ENCODE results near the gene PRR14.

The PRR14 gene

DNA sequence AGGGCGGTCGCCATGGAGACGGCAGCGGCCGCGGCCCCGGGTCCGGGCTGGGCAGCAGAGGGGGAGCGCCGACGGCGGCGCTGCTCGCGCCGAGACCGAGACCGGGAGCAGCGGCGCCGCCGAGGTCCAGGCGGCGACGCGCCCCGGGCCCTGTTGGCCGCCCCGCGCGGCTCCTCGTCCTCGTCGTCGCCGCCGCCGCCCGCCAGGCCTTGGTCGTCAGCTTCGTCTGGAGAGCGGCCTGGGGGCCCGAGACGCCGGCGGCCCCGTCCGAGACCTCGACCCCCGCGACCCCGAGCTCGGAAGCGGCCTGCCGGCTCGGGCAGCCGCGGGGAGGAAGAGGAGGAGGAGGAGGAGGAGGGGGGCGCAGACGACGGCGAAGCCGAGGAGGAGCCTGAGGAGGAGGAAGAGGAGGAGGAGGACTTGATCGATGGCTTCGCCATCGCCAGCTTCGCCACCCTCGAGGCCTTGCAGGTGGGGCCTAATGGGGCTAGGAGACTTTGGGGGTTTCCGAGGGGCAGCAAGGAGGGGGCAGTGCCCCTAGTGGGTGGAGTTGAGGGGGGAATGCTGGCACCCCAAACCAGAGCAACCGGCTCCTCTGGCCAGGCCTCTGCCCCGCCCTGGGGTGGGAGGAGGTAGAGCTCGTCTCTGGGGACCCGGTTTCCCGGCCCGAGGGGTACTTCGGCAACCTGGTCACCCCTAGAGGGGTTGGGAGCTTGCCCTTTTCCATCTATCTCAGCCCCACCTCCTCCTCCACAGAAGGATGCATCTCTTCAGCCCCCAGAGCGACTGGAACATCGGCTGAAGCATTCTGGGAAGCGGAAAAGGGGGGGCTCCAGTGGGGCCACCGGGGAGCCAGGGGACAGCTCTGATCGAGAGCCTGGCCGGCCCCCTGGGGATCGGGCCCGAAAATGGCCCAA, 9.0 kb downstream of the PRR14 start:
- DNase-seq (ENCODE audit: low read depth in 2 of 2), result no peak

DNA sequence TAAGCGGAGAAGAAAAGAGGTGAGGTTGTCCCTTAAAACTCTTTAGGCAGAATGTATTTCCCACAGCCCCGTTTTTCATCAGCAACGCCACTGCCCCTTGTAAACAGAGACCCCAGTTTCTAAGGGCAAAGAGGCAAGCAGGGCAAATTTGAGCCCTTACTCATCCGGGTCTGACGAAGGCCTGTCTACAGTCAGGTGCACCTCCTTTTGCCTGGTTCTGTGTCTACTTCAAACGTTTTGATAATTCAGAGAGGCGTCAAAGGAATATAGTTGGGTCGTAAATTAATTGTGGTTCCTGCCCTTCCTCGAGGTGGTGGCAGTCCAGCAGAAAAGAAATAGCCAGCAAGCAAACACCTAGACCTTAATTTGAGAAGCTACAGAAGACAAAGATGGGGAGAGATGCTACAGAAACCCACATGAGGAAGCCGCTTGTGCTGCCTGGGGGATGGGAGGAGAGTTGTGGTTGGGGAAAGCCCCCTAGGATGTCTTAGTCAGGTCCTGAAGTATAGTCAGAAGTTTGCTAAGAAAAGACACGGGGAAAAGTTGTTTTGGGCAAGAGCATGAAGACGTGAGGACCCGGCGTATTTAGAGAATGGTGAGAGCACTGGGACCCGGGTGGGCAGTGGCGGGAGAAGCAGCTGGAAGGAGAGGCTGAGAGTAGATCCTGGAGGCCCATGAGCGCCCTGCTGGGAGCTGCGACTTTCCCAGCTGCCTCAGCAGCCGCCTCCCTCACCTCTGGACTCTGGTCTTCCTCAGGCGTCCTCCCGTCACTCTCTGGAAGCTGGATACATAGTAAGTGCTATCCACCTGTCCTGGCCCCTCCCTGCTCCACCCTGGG, 9.9 kb downstream of the PRR14 start:
- DNase-seq (ENCODE audit: low read depth in 2 of 2), result no peak

DNA sequence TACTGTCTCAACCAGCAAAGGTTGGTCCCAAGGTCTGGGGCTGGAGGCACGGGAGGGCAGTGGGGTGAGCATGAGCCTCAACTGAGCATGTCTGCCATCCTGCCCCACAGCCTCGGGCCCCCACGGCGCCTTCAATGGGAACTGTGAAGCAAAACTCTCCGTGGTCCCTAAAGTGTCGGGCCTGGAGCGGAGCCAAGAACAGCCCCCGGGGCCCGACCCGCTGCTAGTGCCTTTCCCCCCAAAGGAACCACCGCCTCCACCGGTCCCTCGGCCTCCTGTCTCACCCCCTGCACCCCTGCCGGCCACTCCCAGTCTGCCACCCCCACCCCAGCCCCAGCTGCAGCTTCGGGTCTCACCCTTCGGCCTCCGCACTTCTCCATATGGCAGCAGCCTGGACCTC, 11.7 kb downstream of the PRR14 start:
- DNase-seq (ENCODE audit: low read depth in 2 of 2), result no peak

DNA sequence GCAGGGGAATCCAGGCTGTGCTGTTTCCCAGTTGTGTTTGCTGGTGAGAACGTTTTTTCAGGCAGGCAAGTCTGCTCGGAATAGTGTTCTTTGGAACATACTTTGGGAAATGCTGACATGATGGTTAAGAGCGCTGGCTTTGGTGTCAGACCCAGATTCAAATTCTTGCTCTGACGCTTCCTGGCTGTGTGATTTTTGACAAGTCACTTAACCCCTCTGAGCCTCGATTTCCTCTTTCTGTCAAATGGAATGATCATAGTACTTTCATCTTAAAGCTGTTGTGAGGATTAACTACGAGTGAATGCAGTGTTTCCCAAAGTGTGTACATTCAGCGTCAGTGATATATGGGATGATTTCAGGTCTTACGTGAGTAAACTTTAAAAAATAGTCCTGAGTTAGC, 12.3 kb downstream of the PRR14 start:
- DNase-seq (ENCODE audit: low read depth in 2 of 2), result no peak

DNA sequence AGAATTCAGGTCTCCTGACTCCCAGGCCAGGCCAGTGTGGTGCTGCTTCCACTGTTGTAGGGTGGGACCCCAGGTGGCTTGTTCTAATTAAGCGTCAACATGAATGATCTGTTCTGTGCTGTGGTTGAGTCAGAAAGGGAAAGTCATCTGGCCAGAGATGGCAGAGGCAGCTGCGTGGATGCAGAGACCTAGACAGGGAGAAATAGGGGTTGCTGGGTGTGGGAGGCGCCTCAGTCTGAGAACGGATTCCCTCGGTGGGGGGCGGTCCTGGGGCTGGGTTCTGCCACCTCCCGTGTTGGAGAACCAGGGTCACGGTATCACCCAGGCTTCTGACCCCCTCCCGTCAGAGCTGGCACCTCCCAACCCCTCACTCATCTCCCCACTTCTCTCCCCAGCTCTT, 13.1 kb downstream of the PRR14 start:
- DNase-seq (ENCODE audit: low read depth in 2 of 2), result no peak

DNA sequence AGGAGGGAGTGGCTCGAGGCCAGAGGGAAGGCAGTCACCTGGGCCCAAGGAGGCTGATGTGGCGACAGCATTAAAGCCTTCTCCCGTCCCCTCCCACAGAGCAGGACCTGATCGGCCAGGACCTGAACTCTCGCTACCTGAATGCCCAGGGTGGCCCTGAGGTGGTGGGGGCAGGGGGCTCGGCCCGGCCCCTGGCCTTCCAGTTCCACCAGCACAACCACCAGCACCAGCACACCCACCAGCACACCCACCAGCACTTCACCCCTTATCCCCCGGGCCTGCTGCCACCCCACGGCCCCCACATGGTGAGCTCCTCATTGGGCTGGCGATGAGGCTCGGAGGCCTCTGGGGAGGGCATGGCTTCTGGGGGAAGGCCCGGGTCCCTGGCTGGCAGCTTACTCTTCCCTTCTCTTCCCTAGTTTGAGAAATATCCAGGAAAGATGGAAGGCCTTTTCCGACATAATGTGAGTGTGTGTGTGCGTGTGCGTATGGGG, 13.9 kb downstream of the PRR14 start:
- DNase-seq (ENCODE audit: low read depth in 2 of 2), result no peak

DNA sequence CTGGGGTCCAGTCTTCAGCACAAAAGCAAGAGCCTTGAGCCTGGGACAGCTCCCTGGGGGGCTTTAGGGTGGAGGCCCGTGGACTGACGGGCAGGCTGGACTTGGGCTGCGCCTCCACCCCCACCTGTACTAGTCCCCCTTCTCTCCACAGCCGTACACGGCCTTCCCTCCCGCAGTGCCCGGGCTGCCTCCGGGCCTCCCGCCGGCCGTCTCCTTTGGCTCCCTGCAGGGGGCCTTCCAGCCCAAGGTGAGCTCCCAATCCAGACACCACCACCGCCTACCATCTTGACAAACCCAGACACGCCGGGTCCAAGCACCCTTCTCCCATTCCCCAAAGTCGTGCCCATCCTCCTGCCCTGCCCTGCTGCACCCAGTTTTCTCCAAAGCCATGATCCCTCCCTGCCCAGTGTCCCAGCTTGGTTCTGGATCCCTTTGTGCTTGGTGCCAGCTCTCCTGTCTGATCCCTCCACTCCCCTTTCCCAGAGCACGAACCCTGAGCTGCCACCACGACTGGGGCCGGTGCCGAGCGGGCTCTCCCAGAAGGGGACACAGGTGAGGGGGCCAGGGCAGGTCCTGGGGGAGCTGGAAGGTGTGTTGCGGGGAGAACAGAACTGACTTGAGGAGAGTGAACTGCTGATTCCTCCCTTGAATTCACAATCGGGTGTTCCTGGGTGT, 14.5 kb downstream of the PRR14 start:
- no peak for DNase-seq (ENCODE audit: low read depth in 2 of 2)

DNA sequence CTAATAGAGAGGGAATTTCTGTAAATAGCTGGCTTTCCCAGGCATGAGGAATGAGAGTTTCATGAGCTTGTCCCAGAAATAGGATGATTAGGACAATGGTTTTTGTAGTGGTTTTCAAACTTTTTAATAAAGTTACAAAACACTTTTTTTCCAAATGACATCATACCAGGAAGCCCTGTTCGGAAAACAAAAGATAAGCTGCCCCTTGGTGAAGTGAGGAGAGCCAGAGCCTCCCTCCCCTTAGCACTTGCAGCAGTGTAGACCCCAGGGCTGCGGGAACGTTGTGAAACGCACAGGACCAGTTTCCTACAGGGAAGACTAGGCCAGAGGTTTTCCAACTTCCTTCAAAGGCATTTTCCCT, 15.1 kb downstream of the PRR14 start:
- no peak for DNase-seq (ENCODE audit: low read depth in 2 of 2)

DNA sequence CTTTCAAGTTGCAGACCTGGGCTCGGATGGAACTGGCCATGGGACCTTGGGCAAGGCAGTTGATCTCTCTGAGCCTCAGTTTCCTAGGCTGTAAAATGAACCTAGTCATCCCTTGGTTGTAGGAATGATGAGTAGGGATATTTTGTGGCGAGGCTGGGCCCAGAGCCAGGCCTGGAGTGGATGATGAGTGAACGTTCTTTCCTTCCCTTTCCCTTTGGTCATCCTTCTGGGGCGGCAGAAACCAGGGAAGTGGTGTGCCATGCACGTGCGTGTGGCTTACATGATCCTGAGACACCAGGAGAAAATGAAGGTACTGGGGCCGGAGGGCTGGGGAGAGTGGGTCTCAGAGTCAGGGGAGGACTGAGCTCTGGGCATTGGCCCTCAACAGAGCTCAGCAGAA, 15.9 kb downstream of the PRR14 start:
- DNase-seq (ENCODE audit: low read depth in 2 of 2), result no peak

DNA sequence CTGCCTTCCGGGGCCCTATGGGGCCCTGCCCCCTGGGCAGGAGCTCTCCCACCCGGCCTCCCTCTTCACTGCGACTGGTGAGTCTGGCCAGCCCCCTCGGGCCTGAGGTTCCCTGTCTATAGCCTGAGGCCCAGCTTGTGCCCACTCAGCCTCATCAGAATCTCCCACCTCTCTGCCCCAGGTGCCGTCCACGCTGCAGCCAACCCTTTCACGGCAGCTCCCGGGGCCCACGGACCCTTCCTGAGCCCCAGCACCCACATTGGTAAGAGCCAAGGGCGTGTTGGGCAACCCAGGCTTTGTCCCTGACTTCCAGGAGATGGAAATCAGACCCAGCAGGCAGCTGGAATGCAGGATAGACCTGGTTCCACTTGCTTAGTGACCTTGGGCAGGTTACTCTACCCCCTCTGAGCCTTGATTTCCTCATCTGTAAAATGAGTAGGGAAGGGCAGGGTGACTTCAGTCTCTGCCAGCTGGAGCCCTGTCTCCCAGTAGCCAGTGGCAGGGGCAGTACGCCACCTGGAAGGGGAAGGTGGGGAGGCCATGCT, 16.7 kb downstream of the PRR14 start:
- DNase-seq (ENCODE audit: low read depth in 2 of 2), result no peak

DNA sequence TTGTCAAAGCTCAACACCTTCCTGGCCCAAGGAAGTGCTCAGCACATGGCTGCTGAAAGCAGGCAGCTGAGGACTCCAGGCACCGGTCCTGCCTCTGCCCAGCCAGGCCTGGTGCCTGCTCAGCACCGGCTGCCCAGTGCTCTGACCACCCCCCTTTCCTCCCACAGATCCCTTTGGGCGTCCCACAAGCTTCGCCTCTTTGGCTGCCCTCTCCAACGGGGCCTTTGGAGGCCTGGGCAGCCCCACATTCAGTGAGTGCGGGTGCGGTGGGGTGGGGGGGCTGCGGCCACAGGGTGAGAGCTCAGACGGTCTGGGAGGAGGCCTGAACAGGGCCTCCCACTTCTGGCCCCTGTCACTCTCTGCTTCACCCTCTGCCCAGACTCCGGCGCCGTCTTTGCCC, 17.6 kb downstream of the PRR14 start:
- no peak for DNase-seq (ENCODE audit: low read depth in 2 of 2)

DNA sequence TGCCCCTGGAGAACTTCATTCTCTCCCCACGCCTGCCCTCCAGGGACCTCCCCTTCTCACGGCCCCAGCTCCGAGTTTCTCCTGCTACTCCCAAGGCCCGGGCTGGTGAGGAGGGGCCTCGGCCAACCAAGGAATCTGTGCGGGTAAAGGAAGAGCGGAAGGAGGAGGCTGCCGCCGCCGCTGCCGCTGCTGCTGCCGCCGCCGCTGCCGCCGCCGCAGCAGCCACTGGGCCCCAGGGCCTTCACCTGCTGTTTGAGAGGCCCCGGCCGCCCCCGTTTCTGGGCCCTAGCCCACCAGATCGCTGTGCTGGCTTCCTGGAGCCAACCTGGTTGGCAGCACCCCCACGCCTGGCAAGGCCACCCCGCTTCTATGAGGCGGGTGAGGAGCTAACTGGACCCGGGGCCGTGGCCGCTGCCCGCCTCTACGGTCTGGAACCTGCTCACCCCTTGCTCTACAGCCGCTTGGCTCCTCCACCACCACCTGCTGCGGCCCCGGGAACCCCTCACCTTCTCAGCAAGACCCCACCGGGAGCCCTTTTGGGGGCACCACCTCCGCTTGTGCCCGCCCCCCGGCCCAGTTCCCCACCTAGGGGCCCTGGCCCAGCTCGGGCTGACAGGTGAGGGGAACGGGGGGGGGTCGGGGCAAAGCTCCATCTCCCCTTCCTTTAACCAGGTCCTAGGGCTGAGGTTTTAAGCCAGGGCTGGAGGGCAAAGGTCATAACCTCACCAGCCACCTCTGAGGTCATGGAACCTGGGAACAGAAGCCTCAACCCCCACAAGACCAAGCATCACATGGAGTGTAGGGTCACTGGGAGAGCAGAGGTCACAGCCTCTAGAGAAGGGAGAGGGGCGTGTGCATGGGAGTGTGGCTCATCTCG, 18.5 kb downstream of the PRR14 start:
- DNase-seq (ENCODE audit: low read depth in 2 of 2), result no peak

DNA sequence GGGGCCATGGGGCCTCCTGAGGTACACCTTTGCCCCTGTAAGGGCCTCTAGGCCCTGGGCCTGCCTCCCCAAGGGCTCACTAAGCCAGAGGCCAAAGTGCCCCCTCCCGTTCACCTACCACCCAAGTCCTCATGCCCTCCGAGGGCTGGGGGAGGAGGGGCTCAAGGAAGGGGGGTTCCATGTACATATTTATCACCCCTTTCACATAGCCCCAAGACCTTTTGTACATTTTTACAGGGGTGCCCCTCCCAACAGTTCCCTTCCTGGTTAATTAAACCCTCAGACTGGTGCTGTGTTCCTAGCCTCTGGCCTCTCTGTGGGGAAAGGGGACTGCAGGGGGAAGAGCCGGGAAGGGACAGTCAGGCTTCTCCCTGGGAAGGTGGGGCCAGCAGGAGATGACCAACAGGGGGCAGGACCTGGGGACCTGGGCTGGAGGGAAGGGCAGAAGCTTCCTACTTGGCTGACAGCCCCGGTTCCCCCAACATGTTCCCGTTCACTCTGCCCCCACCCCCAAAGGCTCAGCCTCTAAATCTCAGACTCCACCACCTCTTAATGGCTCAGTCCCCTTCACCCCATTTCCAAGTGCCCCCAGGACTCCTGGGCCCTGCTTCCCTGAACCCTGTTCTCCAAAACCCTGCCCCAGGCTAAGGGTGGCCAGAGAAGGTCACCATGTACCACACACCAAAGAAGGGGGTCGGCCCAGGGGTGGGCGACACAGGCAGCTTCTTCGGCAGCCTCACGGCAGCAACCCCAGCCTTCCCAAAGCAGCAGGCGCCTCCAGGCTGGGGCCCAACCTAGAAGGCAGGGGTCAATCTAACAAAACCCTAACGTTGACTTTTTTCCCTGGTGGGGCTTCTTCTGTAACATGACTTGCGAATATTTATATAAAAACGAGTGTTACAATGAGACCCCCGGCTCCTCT, 19.4 kb downstream of the PRR14 start:
- no peak for DNase-seq (ENCODE audit: low read depth in 2 of 2)

DNA sequence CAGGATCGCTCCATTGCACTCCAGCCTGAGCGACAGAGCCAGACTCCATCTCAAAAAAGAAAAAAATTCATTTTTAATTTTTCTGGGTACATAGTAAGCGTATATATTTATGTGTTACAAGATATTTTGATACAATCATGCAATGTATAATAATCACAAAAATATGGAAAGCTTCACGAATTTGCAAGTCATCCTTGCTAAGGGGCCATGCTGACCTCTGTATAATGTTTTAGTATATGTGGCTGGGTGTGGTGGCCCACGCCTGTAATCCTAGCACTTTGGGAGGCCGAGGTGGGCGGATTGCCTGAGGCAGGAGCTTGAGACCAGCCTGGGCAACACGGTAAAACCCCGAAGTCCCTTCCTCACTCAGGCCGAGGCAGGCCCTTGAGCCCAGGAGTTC, 24.4 kb downstream of the PRR14 start:
- DNase-seq (ENCODE audit: low read depth in 2 of 2), result no peak

DNA sequence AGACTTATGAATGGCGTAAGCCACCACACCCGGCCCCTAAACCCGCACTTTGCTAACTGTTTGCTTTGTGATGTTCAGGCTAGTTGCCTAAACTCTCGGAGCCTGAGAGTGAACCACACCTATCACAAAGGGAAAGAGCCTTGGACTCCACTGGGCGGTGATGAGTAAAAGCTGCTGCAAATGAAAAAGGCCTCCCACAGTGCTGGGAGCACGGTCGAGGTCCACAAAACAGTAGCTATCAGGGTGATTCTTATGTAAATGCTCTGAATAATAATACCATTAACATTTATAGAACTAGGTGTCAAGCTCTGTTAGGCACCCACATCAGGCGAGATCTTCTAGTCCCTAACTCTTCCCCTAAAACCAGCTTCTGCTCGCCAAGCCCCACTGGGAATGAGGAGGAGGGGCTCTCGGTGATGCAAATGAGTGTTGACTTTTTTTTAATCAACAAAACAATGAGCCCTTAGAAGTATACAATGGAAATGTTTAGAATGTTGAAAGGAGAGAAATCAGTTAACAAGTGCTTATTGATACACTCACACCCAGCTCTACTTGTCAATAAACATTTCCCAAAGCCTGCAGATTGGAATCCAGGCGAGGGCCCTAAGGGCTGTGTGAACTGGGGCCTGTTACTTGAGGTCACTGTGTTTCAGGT, 27.3 kb downstream of the PRR14 start:
- DNase-seq (ENCODE audit: low read depth in 2 of 2), result no peak

DNA sequence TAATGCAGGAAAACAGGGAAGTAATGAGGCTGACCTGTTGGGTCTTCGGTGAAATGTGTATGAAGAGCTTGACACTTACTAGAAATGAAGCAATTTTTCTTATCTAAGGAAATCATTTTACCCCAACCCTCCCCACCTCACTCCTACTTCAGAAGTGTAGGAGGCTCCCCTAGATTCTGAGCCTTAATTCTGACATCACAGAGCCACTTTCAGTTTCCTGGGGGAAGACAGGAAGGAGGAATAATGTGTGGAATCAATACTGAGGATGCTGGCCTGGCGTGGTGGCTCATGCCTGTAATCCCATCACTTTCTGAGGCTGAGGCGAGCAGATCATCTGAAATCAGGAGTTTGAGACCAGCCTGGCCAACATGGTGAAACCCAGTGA, 27.8 kb downstream of the PRR14 start:
- no peak for DNase-seq (ENCODE audit: low read depth in 2 of 2)

DNA sequence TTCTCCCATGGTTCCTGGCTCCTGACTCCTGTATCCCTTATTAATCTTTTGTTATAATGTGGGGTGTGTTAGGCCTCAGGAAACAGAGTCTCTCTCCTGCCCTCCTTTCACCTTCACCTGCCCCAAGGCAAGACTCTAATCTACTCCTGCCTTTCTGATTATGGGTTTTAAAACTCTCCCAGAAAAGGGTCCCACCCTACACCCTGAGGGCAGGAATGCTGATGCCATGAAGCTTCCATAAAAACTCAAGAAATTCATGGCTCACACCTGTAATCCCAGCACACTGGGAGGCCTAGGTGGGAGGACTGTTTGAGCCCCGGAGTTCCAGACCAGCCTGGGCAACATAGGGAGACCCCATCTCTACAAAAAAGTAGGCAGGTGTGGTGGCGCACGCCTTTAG, 29.6 kb downstream of the PRR14 start:
- no peak for DNase-seq (ENCODE audit: low read depth in 2 of 2)

DNA sequence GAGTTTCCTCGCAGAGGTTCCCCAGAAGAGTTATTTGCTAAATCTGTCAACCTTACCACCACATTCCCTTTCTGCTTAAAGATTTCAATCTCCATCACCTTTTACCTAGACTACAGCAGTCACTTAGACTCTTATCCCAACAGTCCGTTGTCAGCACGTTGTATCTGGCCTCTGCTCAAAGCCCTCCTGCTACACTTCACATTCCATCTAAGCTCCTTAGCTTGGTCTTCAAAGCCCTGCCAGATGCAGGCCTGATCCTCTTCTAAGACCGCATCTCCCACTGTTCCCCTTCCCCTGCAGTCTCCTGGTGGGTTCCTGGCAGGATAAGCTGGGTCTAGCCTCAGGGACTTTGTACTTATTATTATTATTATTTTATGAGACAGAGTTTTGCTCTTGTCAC, 37.9 kb downstream of the PRR14 start:
- no peak for DNase-seq (ENCODE audit: low read depth in 2 of 2)

DNA sequence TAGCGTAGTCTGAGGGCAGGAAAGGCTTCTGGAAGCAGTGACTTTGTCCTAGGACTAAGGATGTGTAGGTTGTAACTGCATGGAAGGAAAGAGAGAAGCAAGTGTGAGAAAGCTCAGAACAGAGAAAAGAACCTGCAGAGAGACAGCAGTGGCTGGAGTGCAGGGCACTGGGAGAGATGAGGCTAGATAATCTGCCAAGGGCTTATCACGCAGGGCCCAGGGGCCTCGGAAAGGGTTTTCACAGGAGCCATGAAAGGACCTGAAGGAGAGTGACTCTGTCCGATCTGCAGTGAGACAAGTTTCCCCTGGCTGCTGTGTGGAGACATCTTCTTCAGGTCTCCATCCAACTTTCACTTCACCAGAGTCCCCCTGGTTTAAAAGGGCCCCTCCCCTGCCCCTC, 41.1 kb downstream of the PRR14 start:
- DNase-seq (ENCODE audit: low read depth in 2 of 2), result no peak

Measured in fibroblast of skin of left biceps (primary cell).